HCT116 (cell line): ENCODE results near the gene PLEKHA4. TPM values are rescaled to one million over a fixed set of nuclear protein-coding genes. Genes with fewer than 3 reads are reported as not detected.

Experiments
- ATAC-seq: fragments of 200-7000 bp; cut with Tn5 transposase; 2 replicates; pipeline ENCODE4 v1.9.1; 2020; ENCODE audit warnings: mild to moderate bottlenecking, moderate library complexity
- BruUV-seq: library from RNA; stranded (reverse); fragments of 400-500 nt; replicated peaks from 2 replicates; lab custom pipeline; 2021; lab: Mats Ljungman, UMichigan
- CTCF ChIA-PET: fragments of 300-600 bp; sonication (Branson Sonifier 250); formaldehyde crosslinking; loops from one replicate; lab custom pipeline; 2021; ENCODE audit warnings: antibody characterized with exemption; lab: Charles Lee
- POLR2A ChIA-PET: fragments of 300-600, 350-600 bp; sonication (Branson Sonifier 250); formaldehyde crosslinking; loops from one replicate; lab custom pipeline; 2021; ENCODE audit warnings: antibody characterized with exemption; lab: Charles Lee
- RAD21 ChIA-PET, 2 experiments: fragments of 300-600 bp; sonication (Branson Sonifier 250); formaldehyde crosslinking; loops; one replicate each; lab custom pipeline; 2023; ENCODE audit warnings: low total read pairs in 2 of 2; ENCODE audit not compliant: uncharacterized antibody in 2 of 2, unreplicated experiment in 2 of 2, low non-redundant PET in 1 of 2; lab: Charles Lee
- DNase-seq: peaks from one replicate; pipeline ENCODE4 v3.0.0-alpha.2; 2010; ENCODE audit warnings: low read depth, low spot score
- H2AFZ ChIP-seq: fragments of 200-600 bp; shearing (Covaris generic), sonication (generic); 2 replicates; pipeline ENCODE4 v1.6.1; 2017; ENCODE audit warnings: low read depth, mixed run types, mixed read lengths, antibody characterized with exemption, low read length; ENCODE audit not compliant: poor library complexity, severe bottlenecking
- H3K27ac ChIP-seq: 2 replicates; pipeline ENCODE4 v1.5.1; 2012; ENCODE audit warnings: low read depth, low read length
- H3K27me3 ChIP-seq: fragments of 200-600 bp; sonication (generic); 2 replicates; pipeline ENCODE4 v1.6.1; 2016; ENCODE audit warnings: mixed run types, low read length, mixed read lengths; ENCODE audit not compliant: insufficient read depth
- H3K36me3 ChIP-seq, 2 experiments: fragments of 200-500 bp in 1 of 2; fragments of 200-600 bp in 1 of 2; sonication (Bioruptor generic) in 1 of 2; sonication (generic) in 1 of 2; 2 replicates each; pipeline versions ENCODE4 v1.5.1 to v1.6.1; 2014 to 2016; ENCODE audit warnings: low read length in 2 of 2, inconsistent platforms in 1 of 2, mixed read lengths in 1 of 2, mixed run types in 1 of 2; ENCODE audit not compliant: insufficient read depth in 2 of 2, control insufficient read depth in 1 of 2
- H3K4me1 ChIP-seq, 2 experiments: fragments of 200-600 bp in 1 of 2; sonication (generic) in 1 of 2; 2 replicates each; pipeline versions ENCODE4 v1.5.1 to v1.6.1; 2012 to 2017; ENCODE audit warnings: low read length in 2 of 2, inconsistent platforms in 1 of 2, mild to moderate bottlenecking in 1 of 2, mixed read lengths in 1 of 2, mixed run types in 1 of 2, moderate library complexity in 1 of 2; ENCODE audit not compliant: insufficient read depth in 2 of 2, control insufficient read depth in 1 of 2
- H3K4me2 ChIP-seq: fragments of 200-600 bp; sonication (generic); 2 replicates; pipeline ENCODE4 v1.6.1; 2017; ENCODE audit warnings: mixed run types, low read length, mixed read lengths
- H3K4me3 ChIP-seq, 2 experiments: fragments of 200-600 bp in 1 of 2; sonication (generic) in 1 of 2; replicated peaks in 1 of 2; 2 replicates each; pipeline ENCODE4 v1.5.1; 2011 to 2016; ENCODE audit warnings: low read length in 2 of 2, control low read depth in 1 of 2, low read depth in 1 of 2, mild to moderate bottlenecking in 1 of 2, mixed read lengths in 1 of 2, mixed run types in 1 of 2
- H3K79me2 ChIP-seq: fragments of 200-600 bp; sonication (generic); 2 replicates; pipeline ENCODE4 v1.6.1; 2017; ENCODE audit warnings: mild to moderate bottlenecking, mixed run types, low read length, moderate library complexity, mixed read lengths; ENCODE audit not compliant: insufficient read depth
- H3K9ac ChIP-seq: fragments of 200-600 bp; sonication (generic); 2 replicates; pipeline ENCODE4 v1.6.1; 2016; ENCODE audit warnings: low read length, mixed read lengths
- H3K9me2 ChIP-seq: fragments of 200-600 bp; sonication (generic), shearing (Covaris generic); 2 replicates; pipeline ENCODE4 v1.6.1; 2017; ENCODE audit warnings: mixed run types, mild to moderate bottlenecking, moderate library complexity; ENCODE audit not compliant: insufficient read depth
- H3K9me3 ChIP-seq, 2 experiments: fragments of 200-500 bp in 1 of 2; fragments of 200-600 bp in 1 of 2; sonication (Bioruptor generic) in 1 of 2; sonication (generic) in 1 of 2; 2 replicates each; pipeline ENCODE4 v1.6.1; 2014 to 2017; ENCODE audit warnings: low read length in 2 of 2, mixed read lengths in 2 of 2, inconsistent platforms in 1 of 2, low read depth in 1 of 2, mild to moderate bottlenecking in 1 of 2, mixed run types in 1 of 2, moderate library complexity in 1 of 2; ENCODE audit not compliant: control insufficient read depth in 1 of 2, insufficient read depth in 1 of 2
- H4K20me1 ChIP-seq: fragments of 200-600 bp; sonication (generic), shearing (Covaris generic); 2 replicates; pipeline ENCODE4 v1.6.1; 2017; ENCODE audit warnings: mixed run types, mild to moderate bottlenecking, moderate library complexity; ENCODE audit not compliant: insufficient read depth
- CBX3 ChIP-seq: IDR thresholded peaks from 2 replicates; pipeline ENCODE4 v1.6.1; 2012; ENCODE audit warnings: low read depth
- EGR1 ChIP-seq: IDR thresholded peaks from 2 replicates; pipeline ENCODE4 v1.6.1; 2012; ENCODE audit warnings: low read depth
- EZH2 ChIP-seq: fragments of 200-600 bp; sonication (generic); IDR thresholded peaks from 2 replicates; pipeline ENCODE4 v1.6.1; 2017; ENCODE audit warnings: antibody characterized with exemption, mixed run types
- EZH2phosphoT487 ChIP-seq: fragments of 200-600 bp; IDR thresholded peaks from 2 replicates; pipeline ENCODE4 v1.6.1; 2018; ENCODE audit warnings: antibody characterized with exemption, borderline replicate concordance
- FOSL1 ChIP-seq: IDR thresholded peaks from 2 replicates; pipeline ENCODE4 v1.6.1; 2012; ENCODE audit warnings: low read depth
- RAD21 ChIP-seq: IDR thresholded peaks from 2 replicates; pipeline ENCODE4 v1.6.1; 2012; ENCODE audit warnings: low read depth, mild to moderate bottlenecking
- SIN3A ChIP-seq: IDR thresholded peaks from 2 replicates; pipeline ENCODE4 v1.6.1; 2012; ENCODE audit warnings: low read depth
- SP1 ChIP-seq: IDR thresholded peaks from 2 replicates; pipeline ENCODE4 v1.6.1; 2012; ENCODE audit warnings: low read depth
- YY1 ChIP-seq: IDR thresholded peaks from 2 replicates; pipeline ENCODE4 v1.6.1; 2011; ENCODE audit warnings: low read length, low read depth, moderate library complexity, mild to moderate bottlenecking; ENCODE audit not compliant: insufficient replicate concordance; ENCODE audit errors: extremely low read depth
- ZNF274 ChIP-seq: fragments of 200-500 bp; sonication (Bioruptor generic); IDR thresholded peaks from 2 replicates; pipeline ENCODE4 v1.6.1; 2014; ENCODE audit warnings: mild to moderate bottlenecking, low read depth, low read length, inconsistent platforms
- intact Hi-C: fragments of 100-400 bp; cut with micrococcal nuclease; formaldehyde crosslinking; loops from 2 replicates; pipeline ENCODE4 v1.10.0; 2022
- total RNA-seq: library from RNA; stranded (reverse); gene quantifications from one replicate; pipeline ENCODE4 v1.2.1, GENCODE V29; 2021; ENCODE audit not compliant: unreplicated experiment
- TF ChIP-seq, protein P1 (sequence below), 3 experiments: fragments of 200-600 bp in 1 of 3; sonication (generic) in 1 of 3; IDR thresholded peaks in 2 of 3; conservative IDR thresholded peaks in 1 of 3; 2 replicates each; pipeline ENCODE4 v1.5.1; 2012 to 2017; ENCODE audit warnings: low read depth in 2 of 3, low read length in 2 of 3, antibody characterized with exemption in 1 of 3, borderline replicate concordance in 1 of 3, control low read depth in 1 of 3, mild to moderate bottlenecking in 1 of 3, mixed read lengths in 1 of 3, mixed run types in 1 of 3, moderate library complexity in 1 of 3; ENCODE audit not compliant: insufficient read depth in 1 of 3

Gene PLEKHA4
- total RNA-seq, 1 experiment from 2014 or later: 20.4 TPM

- H3K4me1 ChIP-seq: peaks cover 0 to 5% of the 10 kb centered on the region in 2 experiments; a peak in 1 of 4 replicates
- no peaks in the 10 kb centered on the region for H3K9me2 ChIP-seq
- H3K27ac ChIP-seq: no peak overlapping the region
- intact Hi-C loops: no loop called here
- no peaks in the 10 kb centered on the region for H3K27me3 ChIP-seq
- H2AFZ ChIP-seq: no peak overlapping the region
- RAD21 ChIA-PET: interaction anchor here in 1 of 2 experiments (0.6 kb wide), 1 partner anchor 132 kb away, joined by 3 read pairs; no protein-coding TSS in a partner anchor
- ATAC-seq (peak; percentile 77), DNase-seq (peak; percentile 67)
- no peaks in the 10 kb centered on the region for H3K9me3 ChIP-seq
- H3K9ac ChIP-seq: no peak overlapping the region
- CTCF ChIA-PET: interaction anchor here (0.6 to 1.6 kb wide), 9 partner anchors 8 to 149 kb away, joined by 3 to 8 read pairs (median 3); partner anchors contain the start of genes GYS1, HSD17B14, NUCB1 and PPP1R15A
- H4K20me1 ChIP-seq: no peaks in the 10 kb centered on the region
- TF ChIP-seq YY1: no peak
- TF ChIP-seq, protein P1, sequence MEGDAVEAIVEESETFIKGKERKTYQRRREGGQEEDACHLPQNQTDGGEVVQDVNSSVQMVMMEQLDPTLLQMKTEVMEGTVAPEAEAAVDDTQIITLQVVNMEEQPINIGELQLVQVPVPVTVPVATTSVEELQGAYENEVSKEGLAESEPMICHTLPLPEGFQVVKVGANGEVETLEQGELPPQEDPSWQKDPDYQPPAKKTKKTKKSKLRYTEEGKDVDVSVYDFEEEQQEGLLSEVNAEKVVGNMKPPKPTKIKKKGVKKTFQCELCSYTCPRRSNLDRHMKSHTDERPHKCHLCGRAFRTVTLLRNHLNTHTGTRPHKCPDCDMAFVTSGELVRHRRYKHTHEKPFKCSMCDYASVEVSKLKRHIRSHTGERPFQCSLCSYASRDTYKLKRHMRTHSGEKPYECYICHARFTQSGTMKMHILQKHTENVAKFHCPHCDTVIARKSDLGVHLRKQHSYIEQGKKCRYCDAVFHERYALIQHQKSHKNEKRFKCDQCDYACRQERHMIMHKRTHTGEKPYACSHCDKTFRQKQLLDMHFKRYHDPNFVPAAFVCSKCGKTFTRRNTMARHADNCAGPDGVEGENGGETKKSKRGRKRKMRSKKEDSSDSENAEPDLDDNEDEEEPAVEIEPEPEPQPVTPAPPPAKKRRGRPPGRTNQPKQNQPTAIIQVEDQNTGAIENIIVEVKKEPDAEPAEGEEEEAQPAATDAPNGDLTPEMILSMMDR (IDR thresholded peaks at IDR 0.05 in 2 of 3, conservative IDR thresholded peaks at IDR 0.05 in 1 of 3; ENCODE audit: borderline replicate concordance in 1 of 3, insufficient read depth in 1 of 3, low read depth in 2 of 3, low read length in 2 of 3): peak in 1 of 3 experiments; percentile 26; a peak in 3 of 6 replicates
- TF ChIP-seq SP1: 0 out of 2 replicates have a peak, but pooled peaks have one; percentile 21
- no peak overlapping the region for H3K4me3 ChIP-seq
- 0 out of 4 replicates have a peak, but pooled peaks cover 0 to 4% of the 10 kb centered on the region in 2 experiments for H3K36me3 ChIP-seq
- H3K79me2 ChIP-seq: no peaks in the 10 kb centered on the region
- POLR2A ChIA-PET: interaction anchor here (0.5 to 1.9 kb wide), 7 partner anchors 28 to 225 kb away, joined by 3 to 6 read pairs (median 4); partner anchors contain the start of genes PPP1R15A and SPHK2
- BruUV-seq: no TSS peak
- no peak overlapping the region for H3K4me2 ChIP-seq
These were observed 23.9 kb downstream of the PLEKHA4 start for GRCh38 chr19:48844472-48844871.

GRCh38 chr19:48842789-48843162 lies 25.6 kb downstream of the PLEKHA4 start:
- H3K4me3 ChIP-seq: no peak overlapping the region
- ATAC-seq (peak; percentile 79), DNase-seq (peak; percentile 46)
- no peaks in the 10 kb centered on the region for H3K79me2 ChIP-seq
- H2AFZ ChIP-seq: no peak overlapping the region
- H3K36me3 ChIP-seq: 0 out of 4 replicates have a peak, but pooled peaks cover 0 to 4% of the 10 kb centered on the region in 2 experiments
- H3K4me2 ChIP-seq: no peak overlapping the region
- no peaks in the 10 kb centered on the region for H3K27me3 ChIP-seq
- H3K27ac ChIP-seq: no peak overlapping the region
- POLR2A ChIA-PET: interaction anchor here (0.6 to 1.9 kb wide), 4 partner anchors 29 to 226 kb away, joined by 3 to 6 read pairs (median 4); partner anchors contain the start of gene PPP1R15A
- peaks cover 0 to 5% of the 10 kb centered on the region in 2 experiments; a peak in 1 of 4 replicates for H3K4me1 ChIP-seq
- no peaks in the 10 kb centered on the region for H3K9me3 ChIP-seq
- no peak overlapping the region for H3K9ac ChIP-seq
- RAD21 ChIA-PET: interaction anchor here (0.8 to 1.9 kb wide), 6 partner anchors 48 to 197 kb away, joined by 3 to 10 read pairs (median 6); partner anchors contain the start of gene CA11 (in 2 of the 2)
- CTCF ChIA-PET: interaction anchor here (0.6 to 4.4 kb wide), 28 partner anchors 9 to 219 kb away, joined by 3 to 49 read pairs (median 4); partner anchors contain the start of genes CA11, DHDH, GYS1 and PPP1R15A
- H4K20me1 ChIP-seq: no peaks in the 10 kb centered on the region
- intact Hi-C loops: loop anchor here (1.0 to 2.0 kb wide), 2 partner anchors 54 to 196 kb away; partner anchors contain the start of gene CA11
- BruUV-seq: no TSS peak
- no peaks in the 10 kb centered on the region for H3K9me2 ChIP-seq
- TF ChIP-seq EGR1 (no peak), FOSL1 (no peak), EZH2 (no peak), RAD21 (peak; percentile 73), EZH2phosphoT487 (no peak), ZNF274 (no peak), SIN3A (no peak), CBX3 (no peak)
- TF ChIP-seq, protein P1 (IDR thresholded peaks at IDR 0.05 in 2 of 3, conservative IDR thresholded peaks at IDR 0.05 in 1 of 3; ENCODE audit: borderline replicate concordance in 1 of 3, insufficient read depth in 1 of 3, low read depth in 2 of 3, low read length in 2 of 3): peak; percentile 60 to 90 (median 75)
